SK-N-SH treated with all-trans-retinoic acid at 6 μM for 48 hours (cell line): ENCODE results near the gene REXO4.

Experiments used
- ATAC-seq: fragments of 200-7000 bp; cut with Tn5 transposase; 3 replicates; pipeline ENCODE4 v1.9.1; 2020; ENCODE audit warnings: mild to moderate bottlenecking, moderate library complexity
- BACH2 ChIP-seq: fragments of 250-450 bp; sonication (Bioruptor Pico); IDR thresholded peaks from 2 replicates; pipeline ENCODE4 v1.9.0; 2021; ENCODE audit warnings: mild to moderate bottlenecking, borderline replicate concordance
- CREB5 ChIP-seq: fragments of 250-450 bp; sonication (Bioruptor Pico); IDR thresholded peaks from 2 replicates; pipeline ENCODE4 v1.5.1; 2020; ENCODE audit warnings: low read depth, mild to moderate bottlenecking, moderate library complexity
- CSDC2 ChIP-seq: fragments of 250-450 bp; sonication (Bioruptor Pico); IDR thresholded peaks from 2 replicates; pipeline ENCODE4 v1.5.0; 2020; ENCODE audit warnings: mild to moderate bottlenecking, moderate library complexity
- CSRNP3 ChIP-seq: fragments of 250-450 bp; sonication (Bioruptor Pico); IDR thresholded peaks from 2 replicates; pipeline ENCODE4 v1.5.1; 2021; ENCODE audit warnings: mild to moderate bottlenecking, moderate library complexity
- ESRRG ChIP-seq: fragments of 250-450 bp; sonication (Bioruptor Pico); IDR thresholded peaks from 2 replicates; pipeline ENCODE4 v1.6.1; 2021; ENCODE audit warnings: mild to moderate bottlenecking
- GLIS3 ChIP-seq: fragments of 250-450 bp; sonication (Bioruptor Pico); IDR thresholded peaks from 2 replicates; pipeline ENCODE4 v1.5.0; 2020; ENCODE audit warnings: mild to moderate bottlenecking, moderate library complexity
- OSR1 ChIP-seq: fragments of 250-450 bp; sonication (Bioruptor Pico); IDR thresholded peaks from 2 replicates; pipeline ENCODE4 v1.8.0; 2022; ENCODE audit warnings: moderate library complexity, mild to moderate bottlenecking, inconsistent platforms
- PATZ1 ChIP-seq: fragments of 250-450 bp; sonication (Bioruptor Pico); IDR thresholded peaks from 2 replicates; pipeline ENCODE4 v1.8.0; 2020; ENCODE audit warnings: mild to moderate bottlenecking, moderate library complexity, borderline replicate concordance
- POU6F1 ChIP-seq: fragments of 250-450 bp; sonication (Bioruptor Pico); IDR thresholded peaks from 2 replicates; pipeline ENCODE4 v1.8.0; 2021; ENCODE audit warnings: low read depth, mild to moderate bottlenecking, moderate library complexity, borderline replicate concordance
- PPARA ChIP-seq: fragments of 250-450 bp; sonication (Bioruptor Pico); IDR thresholded peaks from 2 replicates; pipeline ENCODE4 v1.5.0; 2020; ENCODE audit warnings: mild to moderate bottlenecking, borderline replicate concordance
- SNAI2 ChIP-seq: fragments of 250-450 bp; sonication (Bioruptor Pico); IDR thresholded peaks from 2 replicates; pipeline ENCODE4 v1.5.0; 2020; ENCODE audit warnings: mild to moderate bottlenecking, moderate library complexity
- TCF4 ChIP-seq: fragments of 250-450 bp; sonication (Bioruptor Pico); IDR thresholded peaks from 2 replicates; pipeline ENCODE4 v1.8.0; 2021; ENCODE audit warnings: mild to moderate bottlenecking, moderate library complexity, borderline replicate concordance
- TOX ChIP-seq: fragments of 250-450 bp; sonication (Bioruptor Pico); IDR thresholded peaks from 2 replicates; pipeline ENCODE4 v1.8.0; 2021; ENCODE audit warnings: mild to moderate bottlenecking, moderate library complexity, borderline replicate concordance
- TSHZ2 ChIP-seq: fragments of 250-450 bp; sonication (Bioruptor Pico); IDR thresholded peaks from 2 replicates; pipeline ENCODE4 v1.5.0; 2020; ENCODE audit warnings: mild to moderate bottlenecking, moderate library complexity
- ZC3H10 ChIP-seq: fragments of 250-450 bp; sonication (Bioruptor Pico); IDR thresholded peaks from 2 replicates; pipeline ENCODE4 v1.5.1; 2021; ENCODE audit warnings: mild to moderate bottlenecking, moderate library complexity
- ZFP30 ChIP-seq: fragments of 450-650 bp; formaldehyde crosslinking; IDR thresholded peaks from 2 replicates; pipeline ENCODE4 v1.5.0; 2022; ENCODE audit warnings: mild to moderate bottlenecking, moderate library complexity
- ZNF565 ChIP-seq: fragments of 450-650 bp; formaldehyde crosslinking; conservative IDR thresholded peaks from 2 replicates; pipeline ENCODE4 v1.5.0; 2020; ENCODE audit warnings: low read depth, mild to moderate bottlenecking, moderate library complexity
- ZNF70 ChIP-seq: fragments of 450-650 bp; formaldehyde crosslinking; IDR thresholded peaks from 2 replicates; pipeline ENCODE4 v1.5.0; 2020; ENCODE audit warnings: mild to moderate bottlenecking, moderate library complexity
- ZNF8 ChIP-seq: fragments of 450-650 bp; formaldehyde crosslinking; IDR thresholded peaks from 2 replicates; pipeline ENCODE4 v1.5.0; 2020; ENCODE audit warnings: mild to moderate bottlenecking, moderate library complexity

REXO4 gene

GRCh38 chr9:133366435-133366834, 51.4 kb downstream of the REXO4 start:
- TF ChIP-seq GLIS3 (CRISPR knock-in tag) (no peak), ZNF8 (CRISPR knock-in tag) (no peak), ZFP30 (no peak), SNAI2 (CRISPR knock-in tag) (no peak), ZNF70 (CRISPR knock-in tag) (no peak), ZNF565 (CRISPR knock-in tag) (no peak), PATZ1 (CRISPR knock-in tag) (no peak), PPARA (no peak)
- ATAC-seq: no peak

- TF ChIP-seq PATZ1 (CRISPR knock-in tag): no peak
- no peak for TF ChIP-seq BACH2 (CRISPR knock-in tag)
- TF ChIP-seq OSR1 (CRISPR knock-in tag): no peak
- no peak for TF ChIP-seq CSRNP3 (CRISPR knock-in tag)
- TF ChIP-seq ZNF565 (CRISPR knock-in tag): no peak
- no peak for TF ChIP-seq TCF4
- no peak for TF ChIP-seq ESRRG (CRISPR knock-in tag)
- TF ChIP-seq TSHZ2 (CRISPR knock-in tag): no peak
- TF ChIP-seq ZFP30: no peak
- no peak for TF ChIP-seq ZNF8 (CRISPR knock-in tag)
- TF ChIP-seq ZNF70 (CRISPR knock-in tag): no peak
- no peak for TF ChIP-seq TOX (CRISPR knock-in tag)
- ATAC-seq: no peak
These were observed 55.3 kb downstream of the REXO4 start for GRCh38 chr9:133362359-133363044.

GRCh38 chr9:133361507-133362092, 56.2 kb downstream of the REXO4 start:
- ATAC-seq: no peak
- no peak for TF ChIP-seq ESRRG (CRISPR knock-in tag)
- no peak for TF ChIP-seq TCF4
- no peak for TF ChIP-seq ZC3H10
- TF ChIP-seq PPARA: no peak
- no peak for TF ChIP-seq ZNF70 (CRISPR knock-in tag)
- TF ChIP-seq BACH2 (CRISPR knock-in tag): no peak

GRCh38 chr9:133360400-133361393, 57.1 kb downstream of the REXO4 start:
- no peak for ATAC-seq
- TF ChIP-seq POU6F1 (CRISPR knock-in tag) (no peak), ZC3H10 (no peak), CREB5 (CRISPR knock-in tag) (no peak), GLIS3 (CRISPR knock-in tag) (no peak), CSDC2 (no peak), ZNF565 (CRISPR knock-in tag) (no peak), OSR1 (CRISPR knock-in tag) (no peak), PPARA (no peak), SNAI2 (CRISPR knock-in tag) (no peak), ZFP30 (no peak), TOX (CRISPR knock-in tag) (no peak), ESRRG (CRISPR knock-in tag) (no peak), TCF4 (no peak), BACH2 (CRISPR knock-in tag) (no peak)
